Left hindlimb (tissue), 1 donor: ENCODE results near the gene DAGLA.

Experiments
- DNase-seq: peaks from one replicate; pipeline ENCODE4 v3.0.0-alpha.2; 2018

Gene DAGLA

DNA sequence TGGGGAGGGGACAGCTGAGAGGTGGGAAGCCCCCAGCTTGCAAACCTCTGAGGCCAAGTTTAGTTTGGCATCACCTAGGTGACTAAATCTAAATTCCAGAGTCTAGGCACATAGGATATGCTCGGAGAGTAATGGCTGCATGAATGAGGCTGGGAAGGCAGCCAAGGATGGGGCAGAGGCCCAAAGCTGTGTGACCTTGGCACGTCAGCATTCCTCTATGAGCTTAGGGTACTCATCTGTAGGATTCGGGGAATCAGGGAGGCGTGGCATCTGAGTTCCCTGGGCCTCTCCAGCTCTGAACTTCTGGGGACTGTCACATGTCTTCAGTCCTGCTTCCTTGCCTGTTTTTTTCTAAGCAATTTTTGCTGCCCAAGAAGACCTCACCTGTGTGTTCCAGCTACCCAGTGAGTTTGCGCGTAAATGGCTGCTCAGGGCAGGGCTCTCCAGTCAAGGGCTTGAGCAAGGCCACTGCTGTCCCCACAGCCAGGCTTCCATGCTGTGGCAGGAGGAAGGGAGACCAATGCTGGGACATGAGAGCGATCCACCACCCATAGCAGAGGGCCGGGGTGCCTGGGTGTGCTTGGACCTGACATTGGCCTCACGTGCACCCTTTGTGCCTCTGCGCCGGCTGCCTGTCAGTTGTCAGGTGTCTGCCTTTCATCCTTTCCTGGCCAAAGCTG is 13.9 kb downstream of the DAGLA start:
- no peak for DNase-seq

DNA sequence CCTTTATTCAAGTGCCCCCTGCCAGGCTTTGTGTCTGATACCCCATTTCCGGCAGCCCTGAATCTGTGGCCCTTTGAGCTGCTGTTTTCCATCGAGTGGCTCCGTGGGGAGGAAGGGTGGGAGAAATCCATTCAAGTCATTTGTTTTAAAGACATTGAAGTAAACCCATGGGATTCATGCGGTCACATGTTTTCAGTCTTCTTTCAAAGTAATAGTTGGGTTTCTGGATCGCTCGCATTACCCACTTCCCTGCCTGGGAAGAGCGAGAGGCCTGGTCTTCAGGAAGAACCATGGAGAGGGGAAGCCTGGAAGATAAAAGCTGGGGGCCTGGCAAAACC is 14.4 kb downstream of the DAGLA start:
- DNase-seq, result no peak

DNA sequence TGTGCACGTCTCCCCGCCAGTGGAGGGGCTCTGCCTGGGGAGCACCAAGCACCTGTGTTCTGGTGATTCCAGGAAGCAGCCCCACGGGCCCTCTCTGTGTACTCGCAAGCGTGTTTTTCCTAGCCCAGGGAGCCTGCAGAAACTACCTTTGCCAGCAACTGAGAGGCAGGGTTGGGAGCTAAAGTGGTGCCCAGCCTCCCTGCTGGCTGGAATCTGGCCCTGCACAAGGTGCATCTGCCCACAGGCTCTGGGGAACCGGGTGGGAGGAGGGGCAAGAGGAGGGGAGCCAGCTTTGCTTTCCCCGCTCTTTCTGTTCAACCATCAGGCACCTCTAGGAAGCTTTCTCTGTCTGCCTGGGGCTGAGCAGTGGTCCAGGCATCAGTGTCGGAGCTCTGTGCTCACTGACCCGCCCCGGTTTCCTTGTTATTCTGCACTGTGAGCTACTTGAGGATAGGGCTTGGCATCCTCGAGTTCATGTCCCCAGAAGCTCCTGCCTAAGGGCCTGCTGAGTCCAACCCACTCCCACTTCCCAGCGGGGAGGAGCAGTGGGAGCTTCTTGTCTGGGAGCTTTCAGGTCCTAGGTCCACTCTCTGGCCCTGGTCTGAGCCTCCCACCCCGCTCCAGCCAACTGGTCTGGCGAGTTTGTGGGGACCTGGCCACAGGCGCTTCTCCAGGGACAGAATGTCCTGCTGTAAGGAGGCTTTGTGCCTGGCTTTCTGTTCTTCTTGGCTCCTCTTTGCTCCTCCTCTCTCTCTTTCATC is 14.9 kb downstream of the DAGLA start:
- DNase-seq, result no peak

DNA sequence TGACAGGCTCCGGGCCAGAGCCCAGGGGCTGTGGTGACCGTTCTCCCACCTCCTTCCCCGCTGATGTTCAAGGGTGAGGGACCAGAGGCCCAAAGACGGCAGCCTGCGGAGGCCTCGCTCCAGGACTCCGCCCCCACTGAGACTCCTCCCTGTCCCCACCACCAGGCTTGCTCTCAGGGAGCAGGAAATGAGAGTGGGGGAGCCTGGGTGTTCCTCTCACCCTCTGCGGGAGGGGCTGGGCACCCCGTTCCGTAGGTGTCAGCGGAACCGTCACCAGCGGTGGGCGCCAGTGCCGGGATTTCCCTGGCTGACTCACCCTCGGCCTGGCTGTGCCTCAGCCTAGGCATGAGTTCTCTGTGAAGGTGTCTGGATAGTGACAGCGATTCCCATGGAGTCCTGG is 15.7 kb downstream of the DAGLA start:
- peak; percentile 60 for DNase-seq

DNA sequence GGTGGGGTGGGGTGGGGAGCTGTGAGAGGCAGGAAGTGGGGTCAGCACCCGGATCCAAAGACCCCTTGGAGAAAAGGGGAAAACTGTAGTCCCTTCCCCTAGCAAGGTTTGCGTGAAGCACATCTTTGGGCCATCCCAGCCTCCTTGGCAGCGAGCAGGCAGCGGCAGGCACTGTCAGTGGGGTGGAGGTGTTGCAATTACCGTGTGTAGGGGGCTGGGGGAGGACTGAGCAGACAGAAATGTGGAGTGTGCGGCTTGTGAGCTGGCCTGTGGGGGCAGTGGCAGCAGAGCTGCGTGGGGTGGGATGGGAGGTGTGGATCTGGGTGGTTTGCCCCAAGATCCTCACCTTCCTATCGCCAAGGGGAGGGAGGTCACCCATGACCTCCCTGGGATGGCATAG is 16.4 kb downstream of the DAGLA start:
- no peak for DNase-seq

GRCh38 chr11:61697078-61697502 is 16.9 kb downstream of the DAGLA start:
- DNase-seq, result no peak

- no peak for DNase-seq
Observed at GRCh38 chr11:61697764-61698163, 17.6 kb downstream of the DAGLA start.

DNA sequence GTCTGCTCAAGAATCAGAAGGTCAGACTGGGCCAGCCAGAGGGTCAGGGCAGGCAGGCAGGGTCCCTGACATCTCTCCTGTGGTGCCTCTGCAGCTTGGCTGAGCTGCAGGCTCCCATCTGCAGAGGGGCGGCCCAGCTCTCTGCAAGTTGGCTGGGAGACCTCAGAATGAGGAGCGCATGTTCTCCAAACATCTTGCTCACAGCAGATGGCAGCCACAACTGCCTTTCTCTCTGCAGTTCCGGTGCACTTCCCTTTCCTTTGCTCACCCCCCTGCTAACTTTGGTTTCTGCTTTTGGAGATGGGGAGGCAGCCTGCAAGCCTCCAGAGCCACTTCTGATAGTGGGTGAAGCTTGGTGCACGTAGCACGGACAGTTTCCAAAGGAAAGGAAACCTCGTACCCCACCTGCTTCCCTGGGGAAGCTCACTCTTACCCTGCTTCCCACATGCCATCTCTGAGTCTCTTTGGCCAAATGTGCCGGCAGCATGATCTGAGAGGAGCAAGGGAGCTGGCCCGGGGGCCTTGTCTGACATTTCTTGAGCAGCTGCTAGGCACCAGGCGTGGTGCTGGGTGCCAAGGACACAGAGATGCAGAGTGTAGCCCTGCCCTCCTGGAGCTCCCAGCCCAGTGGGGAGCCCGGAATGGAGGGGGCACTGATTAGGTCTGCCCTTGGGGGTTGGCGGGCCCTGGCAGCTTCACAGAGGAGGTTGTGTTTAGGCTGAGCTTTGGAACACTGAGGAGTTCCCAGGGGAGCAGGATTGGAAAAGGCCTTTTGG is 18.2 kb downstream of the DAGLA start:
- no peak for DNase-seq

DNA sequence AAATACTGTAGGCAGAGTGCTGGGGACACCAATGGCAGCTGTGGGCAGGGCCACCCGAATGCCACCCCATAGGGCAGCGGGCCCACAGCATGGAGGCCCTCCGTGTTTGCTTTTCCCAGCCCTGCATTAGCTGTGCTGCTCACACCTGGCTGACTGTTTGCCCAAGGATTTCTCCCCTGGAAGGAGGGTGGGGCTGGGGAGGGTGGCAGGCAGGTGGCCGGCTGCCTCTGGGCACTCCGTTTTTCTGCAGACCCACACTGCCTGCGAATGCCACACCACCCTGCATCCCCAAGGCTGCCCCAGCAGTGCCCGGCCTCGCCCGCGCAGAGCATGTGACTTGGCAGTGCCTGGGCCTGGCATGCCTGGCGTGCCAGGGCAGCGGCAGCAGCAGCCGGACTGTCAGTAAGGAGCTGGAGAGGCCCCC is 19.6 kb downstream of the DAGLA start:
- no peak for DNase-seq

DNA sequence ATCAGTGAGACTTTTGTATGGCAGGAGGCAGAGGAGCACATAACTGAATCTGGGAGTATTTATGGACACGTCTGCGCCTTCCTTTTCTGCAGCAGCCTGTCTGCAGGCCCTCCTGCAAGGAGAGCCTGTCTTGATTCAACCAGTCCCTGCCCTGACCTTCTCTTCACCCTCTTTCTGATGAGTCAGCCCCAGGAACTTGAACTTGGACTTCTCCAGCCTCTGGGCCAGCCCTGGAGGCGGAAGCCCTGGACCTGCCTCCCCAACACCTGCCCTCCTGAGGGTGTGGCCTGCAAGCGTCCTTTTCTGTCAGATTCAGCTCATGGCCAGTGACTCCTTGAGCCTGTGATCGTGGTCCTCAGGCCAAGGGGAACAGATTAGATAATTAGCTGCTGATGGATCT is 20.0 kb downstream of the DAGLA start:
- DNase-seq, result no peak

GRCh38 chr11:61700720-61701119 is 20.5 kb downstream of the DAGLA start:
- no peak for DNase-seq

- no peak for DNase-seq
Observed at GRCh38 chr11:61701242-61701886, 21.2 kb downstream of the DAGLA start.

DNA sequence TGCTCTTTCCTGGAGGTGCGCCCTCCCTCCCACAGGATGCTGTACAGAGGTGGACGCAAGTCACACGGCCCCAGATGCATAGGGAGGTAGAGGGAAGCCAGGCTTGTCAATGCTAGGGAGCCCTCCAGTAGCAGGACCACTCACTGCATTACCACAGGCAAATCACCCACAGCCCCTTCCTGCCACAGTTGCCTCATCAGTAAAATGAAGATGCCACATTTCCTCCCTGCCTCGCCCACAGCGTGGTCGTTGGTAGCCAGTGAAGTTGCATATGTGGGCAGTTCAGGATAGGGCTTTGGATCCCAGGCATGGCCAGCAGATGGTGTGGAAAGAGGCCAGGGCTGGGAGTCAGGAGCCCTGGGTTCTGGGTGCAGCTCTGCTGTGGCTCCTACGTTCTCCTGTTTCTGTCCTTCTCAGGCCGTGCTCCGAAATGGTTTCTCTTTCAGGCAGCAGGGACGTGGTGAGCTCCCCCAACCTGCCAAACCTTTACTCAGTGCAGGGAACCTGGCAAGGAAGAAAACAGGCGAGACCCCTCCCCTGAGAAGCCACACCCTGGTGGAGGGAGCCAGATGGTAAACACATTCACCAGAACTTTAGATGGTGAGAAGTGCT is 22.6 kb downstream of the DAGLA start:
- DNase-seq, result no peak

- no peak for DNase-seq
Observed at GRCh38 chr11:61704838-61705237, 24.6 kb downstream of the DAGLA start.

- no peak for DNase-seq
Observed at GRCh38 chr11:61706452-61707400, 26.5 kb downstream of the DAGLA start.

GRCh38 chr11:61707574-61707973 is 27.4 kb downstream of the DAGLA start:
- no peak for DNase-seq

GRCh38 chr11:61709110-61709509 is 28.9 kb downstream of the DAGLA start:
- DNase-seq, result no peak

DNA sequence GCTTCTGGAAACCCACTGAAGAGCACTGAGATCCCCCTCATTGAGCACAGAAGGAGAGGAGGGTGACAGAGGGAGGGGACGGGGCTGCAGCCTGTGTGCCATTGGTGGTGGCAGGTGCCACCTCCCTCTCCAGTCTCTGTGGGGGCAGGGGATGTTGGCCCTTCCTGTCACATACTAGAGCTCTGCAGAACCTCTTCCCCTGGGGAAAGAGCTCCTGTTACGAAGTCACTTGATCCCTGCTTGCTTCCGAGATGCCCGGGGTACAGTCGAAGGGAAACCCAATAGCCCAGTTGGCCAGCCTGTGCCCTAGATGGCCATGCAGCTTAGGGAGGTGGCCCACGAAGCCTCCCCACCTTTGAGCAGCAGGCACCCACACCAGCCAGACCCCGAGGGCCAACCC is 29.4 kb downstream of the DAGLA start:
- DNase-seq, result no peak

DNA sequence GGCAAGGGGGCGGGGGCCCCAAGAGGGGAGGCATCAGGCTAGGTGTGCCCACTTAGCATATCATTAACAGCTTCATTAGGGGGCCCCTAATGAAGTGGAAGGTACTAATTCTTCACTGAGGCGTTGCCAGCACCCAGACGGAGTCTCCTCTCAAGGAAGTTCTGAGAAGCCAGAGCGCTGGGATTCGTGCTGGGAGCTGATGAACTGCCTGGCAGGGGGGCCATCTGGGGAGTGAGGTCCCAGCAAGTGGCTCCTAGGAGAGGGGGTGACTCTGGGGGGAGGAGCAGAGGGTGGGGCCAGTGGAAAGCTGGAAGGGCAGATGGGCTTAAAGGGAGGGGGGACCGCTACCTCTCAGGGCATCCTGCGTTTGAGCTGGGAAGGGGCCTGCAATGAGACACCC is 29.8 kb downstream of the DAGLA start:
- DNase-seq, result no peak

DNA sequence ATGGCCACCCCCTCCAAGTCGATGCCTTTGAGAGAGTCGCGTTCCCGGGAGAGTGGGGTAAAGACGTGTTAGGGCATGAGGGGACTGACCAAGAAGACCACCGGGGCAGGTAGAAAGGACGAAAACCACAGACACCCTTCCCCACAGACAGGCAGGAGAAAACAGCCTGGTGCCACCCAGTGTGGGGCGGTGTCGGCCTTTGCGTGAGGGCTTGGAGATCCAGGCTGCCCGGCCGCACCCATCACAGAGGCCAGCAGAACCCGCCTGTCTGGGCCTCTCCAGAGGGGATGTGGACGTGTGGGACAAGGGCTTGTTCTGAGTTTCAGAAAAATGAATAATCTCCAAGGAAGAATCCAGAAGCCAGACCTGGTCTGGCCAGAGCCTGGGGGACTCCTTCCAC is 30.8 kb downstream of the DAGLA start:
- no peak for DNase-seq

DNA sequence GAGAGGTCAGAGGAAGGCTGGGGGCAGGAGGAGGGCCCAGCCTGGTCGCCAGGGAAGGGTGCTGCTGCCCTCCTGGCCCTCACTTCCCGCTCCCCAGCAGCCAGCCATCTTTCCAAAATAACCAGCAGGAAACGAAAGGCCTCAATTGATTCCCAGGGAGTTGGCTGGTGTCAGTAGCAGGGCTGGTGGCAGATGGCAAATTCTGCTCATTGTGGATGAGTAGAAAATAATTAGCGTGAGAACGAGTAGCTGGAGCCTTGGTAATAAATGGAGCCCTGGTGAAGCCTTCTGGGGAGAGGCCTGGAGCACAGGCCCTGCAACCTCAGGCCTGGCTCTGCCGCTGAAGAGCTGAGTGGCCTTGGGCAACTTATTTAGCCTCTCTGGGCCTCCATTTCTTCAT is 31.3 kb downstream of the DAGLA start:
- DNase-seq, result no peak

GRCh38 chr11:61712314-61712713 is 32.1 kb downstream of the DAGLA start:
- DNase-seq, result no peak
